ENCODE data around the gene GRIK3.

DNA sequence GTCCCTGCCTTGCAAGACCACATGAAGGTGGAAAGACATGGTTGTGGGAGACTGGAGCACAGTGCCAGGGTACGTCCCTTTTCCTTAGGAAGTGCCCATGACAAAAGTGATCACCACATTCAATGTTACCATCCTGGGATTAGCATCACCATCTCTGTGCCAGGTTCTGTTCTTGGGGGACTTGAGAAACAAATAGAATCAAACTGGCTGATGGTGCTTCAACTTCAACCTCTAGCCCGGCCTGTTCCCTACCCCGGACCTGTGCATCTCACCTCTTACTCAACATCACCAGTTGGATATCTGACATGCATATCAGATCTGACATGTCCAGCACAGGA, 153.3 kb downstream of the GRIK3 start:
- TF ChIP-seq FOXA2 (IDR thresholded peaks at IDR 0.05) (no peak), JUND (IDR thresholded peaks at IDR 0.05) (no peak), CTCF (IDR thresholded peaks at IDR 0.05; ENCODE audit: low read depth, low read length, missing input control) (no peak), SP1 (IDR thresholded peaks at IDR 0.05) (no peak), FOXA1 (IDR thresholded peaks at IDR 0.05) (no peak), ZBTB33 (IDR thresholded peaks at IDR 0.05) (no peak), MAX (IDR thresholded peaks at IDR 0.05) (no peak), TAF1 (conservative IDR thresholded peaks at IDR 0.05) (no peak), GABPA (IDR thresholded peaks at IDR 0.05 in 1 of 2, conservative IDR thresholded peaks at IDR 0.05 in 1 of 2) (no peak), NR2F2 (IDR thresholded peaks at IDR 0.05) (no peak), RXRA (IDR thresholded peaks at IDR 0.05) (no peak), EGR1 (IDR thresholded peaks at IDR 0.05; ENCODE audit: low read depth in 2 of 2) (no peak)
- TF ChIP-seq, protein P1, sequence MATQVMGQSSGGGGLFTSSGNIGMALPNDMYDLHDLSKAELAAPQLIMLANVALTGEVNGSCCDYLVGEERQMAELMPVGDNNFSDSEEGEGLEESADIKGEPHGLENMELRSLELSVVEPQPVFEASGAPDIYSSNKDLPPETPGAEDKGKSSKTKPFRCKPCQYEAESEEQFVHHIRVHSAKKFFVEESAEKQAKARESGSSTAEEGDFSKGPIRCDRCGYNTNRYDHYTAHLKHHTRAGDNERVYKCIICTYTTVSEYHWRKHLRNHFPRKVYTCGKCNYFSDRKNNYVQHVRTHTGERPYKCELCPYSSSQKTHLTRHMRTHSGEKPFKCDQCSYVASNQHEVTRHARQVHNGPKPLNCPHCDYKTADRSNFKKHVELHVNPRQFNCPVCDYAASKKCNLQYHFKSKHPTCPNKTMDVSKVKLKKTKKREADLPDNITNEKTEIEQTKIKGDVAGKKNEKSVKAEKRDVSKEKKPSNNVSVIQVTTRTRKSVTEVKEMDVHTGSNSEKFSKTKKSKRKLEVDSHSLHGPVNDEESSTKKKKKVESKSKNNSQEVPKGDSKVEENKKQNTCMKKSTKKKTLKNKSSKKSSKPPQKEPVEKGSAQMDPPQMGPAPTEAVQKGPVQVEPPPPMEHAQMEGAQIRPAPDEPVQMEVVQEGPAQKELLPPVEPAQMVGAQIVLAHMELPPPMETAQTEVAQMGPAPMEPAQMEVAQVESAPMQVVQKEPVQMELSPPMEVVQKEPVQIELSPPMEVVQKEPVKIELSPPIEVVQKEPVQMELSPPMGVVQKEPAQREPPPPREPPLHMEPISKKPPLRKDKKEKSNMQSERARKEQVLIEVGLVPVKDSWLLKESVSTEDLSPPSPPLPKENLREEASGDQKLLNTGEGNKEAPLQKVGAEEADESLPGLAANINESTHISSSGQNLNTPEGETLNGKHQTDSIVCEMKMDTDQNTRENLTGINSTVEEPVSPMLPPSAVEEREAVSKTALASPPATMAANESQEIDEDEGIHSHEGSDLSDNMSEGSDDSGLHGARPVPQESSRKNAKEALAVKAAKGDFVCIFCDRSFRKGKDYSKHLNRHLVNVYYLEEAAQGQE (IDR thresholded peaks at IDR 0.05): no peak
- TF ChIP-seq, protein P2, sequence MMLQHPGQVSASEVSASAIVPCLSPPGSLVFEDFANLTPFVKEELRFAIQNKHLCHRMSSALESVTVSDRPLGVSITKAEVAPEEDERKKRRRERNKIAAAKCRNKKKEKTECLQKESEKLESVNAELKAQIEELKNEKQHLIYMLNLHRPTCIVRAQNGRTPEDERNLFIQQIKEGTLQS (IDR thresholded peaks at IDR 0.05): no peak

All from liver (tissue), 3 donors.